NCI-H128 (cell line): ENCODE data around the gene B3GALT6.

Experiments used
- DNase-seq: peaks from one replicate; lab custom pipeline; 2025; ENCODE audit not compliant: unreplicated experiment; lab: John Stamatoyannopoulos, UW

The B3GALT6 gene

DNA sequence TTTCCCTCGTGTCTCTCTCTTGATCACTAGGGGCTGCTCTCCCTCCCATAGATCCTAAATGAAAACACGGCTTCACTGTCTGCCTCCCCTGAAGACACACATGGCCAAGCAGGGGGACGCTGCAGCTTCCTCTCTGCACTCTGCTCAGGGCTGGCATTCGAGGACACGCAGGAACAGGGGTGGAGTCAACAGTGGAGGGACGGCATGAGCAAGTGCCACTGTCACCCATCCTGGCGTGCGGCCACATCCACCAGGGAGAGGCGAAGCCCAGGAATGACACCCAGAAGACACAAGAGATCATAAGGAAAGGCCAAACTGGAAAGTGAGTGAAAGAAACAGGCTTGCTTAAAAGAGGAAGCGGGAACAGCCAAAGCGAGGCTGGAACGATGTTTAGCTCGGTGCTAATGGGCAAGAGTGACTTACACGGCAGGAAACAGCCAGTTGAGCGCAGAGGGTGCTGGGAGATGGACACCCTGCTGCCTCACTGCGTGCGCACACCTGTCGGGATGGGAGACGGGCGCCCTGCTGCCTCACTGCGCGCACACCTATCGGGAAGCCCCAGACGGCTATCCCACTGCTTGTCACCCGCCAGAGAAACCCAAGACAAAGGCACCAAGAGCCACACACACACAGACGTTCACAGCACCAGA lies 28.0 kb downstream of the B3GALT6 start:
- DNase-seq: no peak

DNA sequence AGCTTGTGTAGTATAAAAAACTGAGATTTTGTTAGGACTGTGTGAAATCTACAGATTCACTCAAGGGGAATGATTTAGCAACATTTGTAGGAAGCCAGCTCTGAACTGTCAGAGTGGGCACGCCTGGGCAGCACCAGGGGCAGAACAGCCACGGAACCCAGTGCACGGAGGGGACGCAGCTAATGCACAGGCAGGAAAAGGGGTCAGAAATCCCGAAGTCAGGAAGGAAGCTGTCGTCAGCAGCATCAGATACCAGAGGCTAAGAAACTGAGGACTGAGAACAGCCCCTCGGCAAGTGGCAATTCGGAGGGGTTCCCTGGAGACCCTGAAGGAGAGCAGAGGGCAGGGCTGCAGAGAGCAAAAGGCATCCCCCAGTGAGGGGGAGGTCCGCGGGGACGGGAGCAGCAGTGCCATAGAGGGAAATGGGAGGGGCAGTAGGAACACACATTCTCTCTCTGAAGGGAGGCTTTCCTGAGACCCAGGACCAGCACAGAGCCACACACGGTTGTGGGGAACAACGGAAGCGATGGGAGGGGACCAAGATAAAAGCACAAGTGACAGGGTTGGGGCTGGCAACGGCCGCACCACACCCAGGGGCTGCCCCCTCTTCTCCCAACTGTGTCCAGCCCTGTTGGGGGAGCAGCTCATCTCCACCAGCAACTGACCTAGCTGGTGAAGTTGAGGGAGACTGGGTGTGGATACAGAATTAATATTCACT lies 29.0 kb downstream of the B3GALT6 start:
- DNase-seq: no peak

DNA sequence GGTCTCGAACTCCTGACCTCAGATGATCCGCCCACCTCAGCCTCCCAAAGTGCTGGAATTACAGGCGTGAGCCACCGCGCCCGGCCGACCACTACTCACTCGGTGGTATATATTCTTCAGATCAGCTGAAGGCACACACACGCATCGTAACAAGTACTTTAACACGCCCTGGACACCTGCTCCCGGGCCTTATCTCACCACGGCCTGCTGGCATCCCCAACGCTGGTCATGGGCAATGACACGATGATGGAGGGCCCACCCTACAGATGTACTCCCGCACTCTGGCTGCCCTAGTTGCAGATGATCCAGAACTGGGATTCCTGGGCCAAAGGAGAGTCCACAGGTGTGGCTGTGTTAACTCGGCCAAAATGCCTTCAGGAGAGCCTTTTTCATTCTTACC lies 30.0 kb downstream of the B3GALT6 start:
- DNase-seq: no peak

DNA sequence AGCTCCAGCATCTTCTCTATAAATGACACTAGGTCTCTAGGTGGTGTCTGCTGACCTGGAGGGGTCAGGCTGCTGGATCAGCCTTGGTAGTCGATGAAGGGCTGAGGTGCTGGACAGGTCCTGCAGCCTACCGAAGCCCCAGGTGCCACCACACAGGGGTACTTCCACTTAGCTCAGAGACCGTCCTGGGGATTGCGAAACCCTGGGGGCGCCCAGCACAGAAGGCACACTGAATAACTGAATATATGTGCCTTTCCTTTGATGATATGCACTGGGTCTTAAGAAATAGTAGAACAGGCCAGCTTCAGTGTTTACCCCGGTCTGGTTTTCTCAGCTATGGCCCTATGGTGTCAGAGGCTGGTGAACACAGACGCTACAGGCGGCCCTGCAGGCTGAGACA lies 30.7 kb downstream of the B3GALT6 start:
- DNase-seq: no peak

DNA sequence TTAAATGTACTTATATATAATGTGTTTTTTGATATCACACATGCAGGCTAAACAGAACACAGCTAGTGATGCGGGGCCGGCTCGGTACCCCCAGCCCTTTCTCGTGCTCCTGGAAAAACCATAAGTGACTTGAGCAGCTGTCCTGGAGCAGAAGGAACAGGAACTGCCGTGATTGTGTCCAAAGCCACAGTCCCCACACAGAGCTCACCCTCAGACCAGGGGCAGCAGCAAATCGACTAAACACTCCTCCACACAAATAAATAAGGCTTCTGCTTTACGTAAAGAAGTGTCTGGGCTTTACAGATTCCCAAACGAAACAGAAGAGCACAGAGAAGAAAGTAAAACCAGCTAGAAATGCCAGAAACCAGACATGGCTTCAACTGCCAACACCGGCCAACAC lies 32.0 kb downstream of the B3GALT6 start:
- no peak for DNase-seq

DNA sequence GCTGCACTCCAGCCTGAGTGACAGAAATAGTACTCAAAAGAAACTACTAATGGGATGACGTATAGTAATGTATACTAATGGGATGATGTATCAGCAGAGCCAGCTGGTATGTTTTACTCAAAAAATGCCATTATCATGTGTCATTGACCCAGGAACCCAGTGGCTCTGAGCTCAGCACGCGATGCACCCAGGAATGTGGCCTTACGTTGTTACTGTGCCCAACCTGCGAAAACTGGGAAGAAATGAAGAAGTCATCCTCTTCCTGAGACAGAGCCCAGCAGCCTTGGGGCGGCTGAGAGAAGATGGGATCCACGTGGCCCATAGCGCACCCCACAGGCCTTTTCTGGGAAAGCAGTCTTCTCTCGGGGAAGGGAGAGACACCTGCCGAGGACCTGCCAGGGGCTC lies 32.8 kb downstream of the B3GALT6 start:
- no peak for DNase-seq

DNA sequence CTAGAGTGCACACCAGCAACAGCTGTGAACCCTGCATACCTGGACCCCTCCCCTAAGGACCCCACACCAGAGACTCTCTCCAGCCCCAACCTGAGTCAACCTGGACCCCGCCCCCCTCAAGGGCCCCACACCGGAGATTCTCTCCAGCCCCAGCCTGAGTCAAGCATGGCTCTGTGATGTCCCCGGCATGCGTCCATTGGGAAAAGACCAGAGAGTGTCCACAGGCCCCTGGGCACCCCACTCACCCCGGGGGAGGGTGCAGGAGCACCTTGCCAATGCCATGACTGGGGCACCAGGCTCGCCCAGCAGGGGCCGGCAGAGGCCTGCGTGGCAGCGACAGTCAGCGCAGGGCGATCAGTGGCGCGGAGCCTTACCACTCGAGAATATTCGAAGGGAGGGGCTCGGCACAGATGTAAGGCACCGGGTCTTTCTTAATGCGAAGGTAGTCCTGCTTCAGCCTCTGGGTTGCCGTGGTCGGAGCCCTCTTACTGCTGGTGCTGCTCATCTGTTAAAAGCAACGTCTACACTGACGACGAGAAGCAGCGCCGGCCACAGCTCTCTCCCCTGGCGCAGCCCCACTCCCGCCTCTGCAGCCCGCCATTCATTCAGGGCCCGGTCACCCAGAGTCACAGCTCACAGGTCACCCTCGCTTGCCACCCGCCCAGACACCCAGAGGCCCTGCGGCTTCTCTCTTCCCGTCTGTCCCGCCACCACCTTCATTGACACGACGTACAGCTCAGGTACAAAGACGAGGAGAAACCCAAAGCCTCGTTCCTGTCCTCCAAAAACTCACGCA lies 35.6 kb downstream of the B3GALT6 start:
- DNase-seq: no peak

DNA sequence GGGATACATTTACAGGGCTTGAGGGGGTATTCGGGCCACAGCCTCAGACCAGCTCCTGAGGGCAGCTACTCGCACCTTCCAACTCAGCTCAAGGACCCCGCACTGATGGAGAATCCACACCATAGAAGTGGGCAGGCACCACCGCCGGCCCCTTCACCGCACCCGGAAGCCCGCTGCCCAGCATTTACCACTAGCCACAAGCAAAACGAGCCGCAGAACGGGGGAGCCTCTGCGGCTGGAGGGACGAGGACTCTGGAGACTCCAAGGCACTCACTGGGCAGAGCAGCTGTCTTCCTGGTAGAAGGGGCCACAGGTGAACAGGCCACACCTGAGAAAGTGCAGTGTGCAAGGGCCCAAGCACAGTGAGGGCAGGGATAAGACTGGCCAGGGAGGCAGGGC lies 36.2 kb downstream of the B3GALT6 start:
- DNase-seq: no peak

DNA sequence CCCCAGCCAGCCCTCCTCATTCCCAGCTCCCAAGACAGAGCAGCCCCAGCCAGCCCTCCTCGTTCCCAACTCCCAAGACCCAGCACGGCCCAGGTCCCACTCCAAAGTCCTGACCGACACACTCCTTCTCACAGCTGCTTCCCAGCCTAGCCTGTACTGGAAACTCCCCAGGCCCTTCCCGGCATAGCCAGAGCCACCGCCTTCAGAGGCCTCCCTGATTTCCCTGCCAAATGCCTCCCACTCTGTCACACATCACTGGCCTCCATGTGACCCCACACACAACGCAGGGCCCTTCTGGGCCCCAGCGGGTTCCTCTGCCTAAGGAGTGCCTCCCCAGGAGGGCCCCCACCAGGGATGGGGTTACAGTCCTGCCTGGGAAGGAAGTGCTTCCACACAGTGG lies 38.8 kb downstream of the B3GALT6 start:
- no peak for DNase-seq

DNA sequence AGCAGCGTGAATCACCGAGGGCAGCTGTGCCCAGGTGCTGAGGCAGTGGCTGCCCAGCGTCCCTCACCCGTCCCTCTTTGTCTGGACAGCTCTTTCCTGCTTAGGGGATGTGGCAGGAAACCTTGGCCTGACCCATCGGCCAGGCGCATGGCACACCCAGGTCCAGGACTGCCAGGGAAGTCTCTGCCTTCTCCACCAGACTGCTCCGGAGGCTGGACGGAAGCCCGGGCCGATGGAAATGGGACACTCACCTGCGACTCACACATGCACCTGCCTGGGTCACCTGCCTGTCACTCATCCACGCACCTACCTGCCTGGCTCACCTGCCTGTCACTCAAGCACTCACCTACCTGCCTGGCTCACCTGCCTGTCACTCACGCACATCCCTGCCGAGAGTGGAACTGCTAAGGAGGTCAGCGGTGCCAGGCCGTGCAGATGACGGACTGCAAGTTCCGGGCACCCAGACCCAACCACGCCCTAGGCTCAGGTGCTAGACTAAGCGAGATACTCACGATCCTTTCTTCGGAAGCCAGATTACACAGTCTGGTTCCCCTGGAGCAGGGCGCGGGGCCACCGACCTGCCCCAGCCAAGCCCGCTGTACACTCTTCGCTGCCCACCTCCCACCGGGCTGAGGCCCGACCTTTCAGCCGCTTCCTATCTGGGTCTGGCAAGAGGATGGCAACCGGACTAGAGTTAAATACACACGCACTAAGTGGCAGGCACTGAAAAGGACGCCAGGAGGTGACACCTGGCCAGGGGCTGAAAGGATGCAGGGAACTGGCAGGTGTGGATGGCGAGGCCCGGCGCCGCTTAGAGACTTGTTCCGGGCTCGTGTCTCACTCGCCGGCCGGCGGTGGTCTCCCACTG lies 40.5 kb downstream of the B3GALT6 start:
- no peak for DNase-seq

DNA sequence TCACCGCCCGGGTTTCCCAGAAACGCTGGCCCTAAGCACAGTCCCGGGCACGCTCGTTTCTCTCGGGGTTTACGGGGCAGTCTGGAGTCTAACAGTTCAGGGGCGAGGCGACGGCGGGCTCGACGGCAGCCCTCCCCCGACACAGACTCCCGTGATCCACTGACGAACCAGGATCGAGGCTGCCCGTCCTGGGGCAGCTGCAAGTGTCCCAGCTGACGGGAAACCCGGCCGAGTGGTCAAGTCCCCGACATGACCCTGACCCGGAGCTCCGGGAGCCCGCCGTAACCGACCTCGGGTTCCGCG lies 41.1 kb downstream of the B3GALT6 start:
- no peak for DNase-seq

DNA sequence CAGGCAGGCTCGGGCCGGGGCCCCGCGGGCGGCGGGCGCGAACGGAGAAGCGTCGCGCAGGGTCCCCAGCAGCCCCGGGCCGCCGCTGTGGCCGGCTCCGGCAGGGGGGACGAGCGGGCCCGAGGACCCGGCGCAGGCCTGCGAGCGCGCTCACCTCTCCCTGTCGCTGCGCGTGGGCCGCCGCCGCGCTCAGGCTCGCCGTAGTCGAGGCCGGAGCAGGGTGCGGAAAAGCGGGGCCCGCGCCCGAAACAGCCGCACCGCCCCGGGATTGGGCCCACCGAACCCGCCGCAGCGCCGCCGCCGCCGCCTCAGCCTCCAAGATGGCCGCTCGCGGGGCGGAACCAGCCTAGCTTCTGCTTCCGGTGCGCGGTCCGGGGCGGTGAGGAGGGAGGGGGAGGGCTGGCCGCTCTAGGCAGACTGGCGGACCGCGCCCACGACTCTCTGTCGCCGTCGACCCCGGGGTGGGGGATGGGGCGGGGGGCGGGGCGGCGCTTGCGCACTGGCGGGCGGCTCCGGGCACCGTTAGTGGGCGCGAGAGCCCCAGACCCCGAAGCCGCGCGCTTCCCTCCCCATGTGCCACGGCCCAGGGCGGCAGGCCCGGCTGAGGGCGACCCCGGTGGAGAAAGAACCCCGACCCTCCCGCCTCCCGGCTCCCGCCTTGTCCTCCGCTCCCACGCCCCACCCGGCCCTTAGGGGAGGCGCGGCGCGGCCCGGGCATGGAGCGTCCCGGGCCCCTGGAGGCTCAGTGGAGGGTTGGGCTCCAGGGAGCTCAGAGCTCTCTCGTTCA lies 41.7 kb downstream of the B3GALT6 start, which contains the start of gene UBE2J2:
UBE2J2 (minus strand) TSS at position 343 of the 787 bp plus-strand sequence. CDS start 5,862 bp downstream, outside the sequence.
- DNase-seq: peak; percentile 49

DNA sequence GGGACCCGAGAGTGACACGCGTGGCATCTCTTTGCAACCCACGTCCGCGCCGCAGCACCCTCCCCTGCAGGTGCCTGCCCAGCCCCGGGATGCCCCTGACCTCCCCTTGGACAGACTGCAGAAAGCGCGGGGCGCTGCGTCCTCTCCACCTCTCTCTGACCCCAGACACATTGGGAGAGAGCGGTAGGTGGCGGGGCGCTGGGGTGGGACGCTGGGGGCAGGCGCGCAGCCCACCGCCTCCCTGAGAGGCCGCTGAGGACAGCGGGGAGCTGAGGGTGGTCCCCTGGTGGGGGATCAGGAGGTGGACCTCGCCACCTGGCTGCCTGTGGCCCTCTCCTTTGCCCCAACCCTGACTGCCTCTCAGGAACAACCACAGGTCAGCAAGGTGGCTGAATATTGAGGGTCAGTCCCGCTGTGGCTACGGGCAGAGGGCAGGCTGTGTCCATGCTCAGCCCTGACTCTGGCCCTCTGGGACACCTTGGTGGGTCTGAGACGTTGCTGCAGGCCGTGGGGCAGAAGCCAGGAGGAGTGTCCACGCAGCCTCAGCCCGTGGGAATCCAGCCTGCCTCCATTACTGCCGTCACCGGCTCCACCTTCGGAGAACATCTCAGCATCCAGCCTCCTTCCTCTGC lies 42.4 kb downstream of the B3GALT6 start:
- no peak for DNase-seq

DNA sequence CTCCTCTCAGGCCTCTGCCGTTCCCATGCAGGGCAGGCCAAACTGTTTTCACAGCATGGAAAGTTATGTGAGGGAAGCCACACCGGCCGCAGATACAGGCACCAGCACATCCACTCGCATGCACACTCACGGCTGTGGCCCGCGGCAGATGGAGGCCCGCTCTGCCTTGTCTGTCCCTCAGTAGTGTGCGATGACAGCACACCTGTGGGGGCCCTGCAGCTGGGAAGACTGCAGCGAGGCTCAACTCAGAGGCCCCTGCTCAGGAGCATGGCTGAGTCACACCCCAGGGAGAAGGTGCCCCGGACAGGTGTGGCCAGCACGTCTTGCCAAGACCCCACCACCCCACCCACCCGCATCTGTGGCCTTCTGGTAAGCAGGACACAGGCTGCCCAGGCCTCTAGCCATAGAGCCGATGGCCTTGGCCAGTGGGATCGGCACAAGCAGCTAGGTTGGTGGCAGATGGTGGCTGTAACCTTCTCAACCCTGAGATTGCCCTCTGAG lies 42.9 kb downstream of the B3GALT6 start:
- no peak for DNase-seq

DNA sequence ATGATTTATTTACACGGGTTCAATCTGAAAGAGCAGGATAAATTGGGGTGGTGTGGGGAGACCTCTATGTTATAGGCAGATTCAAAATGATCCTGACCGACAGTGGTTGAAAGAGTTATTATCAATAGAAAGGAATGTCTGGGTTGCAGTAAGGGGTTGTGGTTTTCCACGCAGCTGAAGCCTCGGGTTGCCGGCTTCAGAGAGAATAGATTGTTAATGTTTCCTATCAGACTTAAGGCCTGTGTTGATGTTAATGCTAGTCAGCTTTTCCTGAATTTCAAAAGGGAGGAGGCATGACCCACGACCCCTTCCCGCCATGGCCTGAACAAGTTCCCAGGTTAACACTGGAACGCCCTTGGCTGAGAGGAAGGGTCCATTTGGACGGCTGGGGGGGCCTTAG lies 43.8 kb downstream of the B3GALT6 start:
- DNase-seq: no peak

DNA sequence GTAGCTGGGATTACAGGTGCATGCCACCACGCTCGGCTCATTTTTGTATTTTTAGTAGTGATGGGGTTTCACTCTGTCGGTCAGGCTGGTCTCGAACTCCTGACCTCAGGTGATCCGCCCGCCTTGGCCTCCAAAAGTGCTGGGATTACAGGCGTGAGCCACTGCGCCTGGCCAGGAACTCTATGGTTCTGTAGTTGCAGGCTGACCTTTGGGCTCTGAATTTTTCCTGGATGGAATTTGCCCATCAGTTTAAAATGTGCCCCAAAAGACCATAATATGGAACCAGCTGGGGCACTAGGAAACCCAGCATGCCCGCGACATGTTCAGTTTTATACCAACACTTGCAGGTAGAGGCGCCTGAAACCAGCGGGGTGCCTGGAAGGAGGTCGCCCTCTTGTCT lies 46.6 kb downstream of the B3GALT6 start:
- no peak for DNase-seq

DNA sequence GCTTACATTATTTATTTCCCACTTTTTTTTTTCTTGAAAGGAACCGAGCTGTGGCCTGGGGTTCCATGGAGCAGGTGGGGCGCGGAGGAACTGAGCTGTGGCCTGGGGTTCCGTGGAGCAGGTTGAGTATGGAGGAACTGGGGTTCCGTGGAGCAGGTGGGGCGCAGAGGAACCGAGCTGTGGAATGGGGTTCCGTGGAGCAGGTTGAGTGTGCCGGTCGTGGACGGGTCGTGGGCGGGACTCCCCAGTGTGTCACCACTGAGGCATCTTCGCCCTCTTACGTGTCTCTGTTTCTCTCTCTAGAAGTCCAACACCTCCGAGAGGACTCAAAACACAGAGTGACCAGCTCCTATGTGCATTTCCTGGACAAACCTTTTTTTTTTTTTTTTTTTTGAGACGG lies 47.0 kb downstream of the B3GALT6 start:
- no peak for DNase-seq

DNA sequence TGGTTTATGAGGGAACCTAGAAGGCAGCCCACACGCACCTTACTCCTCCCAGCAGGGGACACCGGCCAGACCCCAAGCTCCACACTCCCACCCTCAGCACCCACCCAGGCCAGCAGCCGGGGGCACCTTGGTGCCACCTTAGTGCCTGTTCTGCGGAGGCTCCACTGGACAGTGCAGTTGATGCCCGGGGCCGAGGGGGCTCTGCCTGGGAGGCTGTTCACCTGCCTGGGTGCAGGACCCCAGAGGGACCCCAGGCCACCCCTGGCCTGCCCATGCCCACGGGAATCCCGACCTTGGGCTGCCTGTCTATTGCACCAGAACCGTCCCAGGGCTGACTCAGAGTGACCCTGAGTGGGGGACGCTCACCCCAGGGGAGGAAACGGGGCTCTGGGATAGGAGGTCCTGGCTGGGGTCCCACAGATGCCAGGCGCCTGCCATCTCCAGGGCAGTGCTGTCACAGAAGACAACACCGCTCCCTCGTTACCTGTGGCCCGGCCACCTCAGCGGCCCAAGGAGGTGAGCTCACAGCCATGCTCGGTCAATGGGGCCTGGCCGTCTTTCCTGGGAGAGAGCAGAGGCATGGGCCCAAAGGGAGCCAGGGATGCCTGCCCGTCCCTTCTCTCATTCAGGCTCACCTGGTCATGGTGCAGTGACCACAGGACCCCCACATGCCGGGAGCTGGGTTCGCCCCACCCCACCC lies 48.9 kb downstream of the B3GALT6 start:
- no peak for DNase-seq
